ENCODE results near the gene ACOT13.
"Not testable (repeated sequence)": the region's sequence is repeated elsewhere in the genome, so short reads cannot be mapped to it uniquely, and the experiment has no call there.

The ACOT13 gene

GRCh38 chr6:24740861-24741260 is 74.0 kb downstream of the ACOT13 start:
- in situ Hi-C loops (cut with MboI; ENCODE audit: low sequenced_read_pairs, unreplicated experiment): no loop called here
- no peak for DNase-seq (ENCODE audit: low spot score)
- no peak for TF ChIP-seq CTCF (IDR thresholded peaks at IDR 0.05; ENCODE audit: borderline replicate concordance, control extremely low read depth, extremely low read depth, insufficient read depth, missing control alignments)

DNA sequence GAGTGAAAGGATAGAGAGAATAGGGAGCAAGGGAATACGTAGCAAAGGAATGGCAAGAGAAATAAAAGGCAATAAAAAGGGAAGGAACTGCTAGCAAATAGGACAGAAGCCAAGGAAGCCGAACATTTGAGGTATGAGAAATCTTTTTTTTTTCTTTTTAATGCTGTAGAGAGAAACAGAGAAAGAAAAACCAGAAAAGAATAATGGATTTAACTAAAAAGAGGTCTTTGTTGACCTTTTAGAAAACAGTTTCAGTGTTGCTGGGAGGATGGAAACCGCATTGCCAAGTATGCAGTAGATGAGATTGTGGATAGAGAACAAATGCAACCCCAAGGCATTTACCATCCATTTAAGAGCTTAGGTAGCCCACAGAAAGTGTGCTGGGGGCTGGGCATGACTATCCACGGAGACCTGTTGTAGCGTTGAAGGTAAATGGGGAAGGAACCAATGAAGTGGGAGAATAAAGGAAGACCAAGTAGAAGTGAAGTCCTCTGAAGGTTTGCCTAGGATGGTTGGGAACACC is 75.4 kb downstream of the ACOT13 start:
- DNase-seq (ENCODE audit: low spot score): no peak
- in situ Hi-C loops (cut with MboI; ENCODE audit: low sequenced_read_pairs, unreplicated experiment): no loop called here
- no peak for TF ChIP-seq CTCF (IDR thresholded peaks at IDR 0.05; ENCODE audit: borderline replicate concordance, control extremely low read depth, extremely low read depth, insufficient read depth, missing control alignments)

DNA sequence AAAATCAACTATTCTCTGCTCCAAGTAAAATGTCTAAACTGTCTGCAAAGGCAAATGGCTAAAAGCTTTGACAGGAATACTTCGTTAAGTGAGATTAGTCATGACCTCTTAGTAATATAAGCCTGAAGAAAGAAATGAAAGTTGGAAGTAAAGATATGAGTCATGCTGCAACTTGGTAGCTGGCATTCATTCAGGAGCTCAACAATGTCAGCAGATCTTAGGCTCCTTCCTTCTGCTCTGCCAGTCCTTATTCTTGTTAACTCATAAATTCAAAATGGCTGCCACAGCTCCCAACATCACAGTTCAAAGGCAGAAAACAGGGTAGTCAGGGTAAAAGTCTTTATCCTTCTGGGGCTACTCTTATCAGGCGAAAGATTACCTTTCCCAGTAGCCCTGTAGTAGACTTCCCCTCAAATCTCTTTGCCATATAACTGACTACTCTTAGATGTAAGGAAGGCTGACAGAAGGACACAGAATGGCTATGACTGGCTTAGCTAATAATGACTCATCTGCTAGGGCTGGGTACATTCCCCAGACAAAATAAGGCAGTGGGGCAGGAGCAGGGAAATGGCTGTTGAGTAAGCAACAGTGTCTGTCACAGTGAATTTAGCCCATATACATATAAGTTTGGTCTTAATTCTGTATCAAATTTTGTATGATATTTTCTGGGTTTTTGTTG is 76.5 kb downstream of the ACOT13 start:
- TF ChIP-seq CTCF (IDR thresholded peaks at IDR 0.05; ENCODE audit: borderline replicate concordance, control extremely low read depth, extremely low read depth, insufficient read depth, missing control alignments): no peak
- in situ Hi-C loops (cut with MboI; ENCODE audit: low sequenced_read_pairs, unreplicated experiment): no loop called here
- peak; percentile 41 for DNase-seq (ENCODE audit: low spot score)

DNA sequence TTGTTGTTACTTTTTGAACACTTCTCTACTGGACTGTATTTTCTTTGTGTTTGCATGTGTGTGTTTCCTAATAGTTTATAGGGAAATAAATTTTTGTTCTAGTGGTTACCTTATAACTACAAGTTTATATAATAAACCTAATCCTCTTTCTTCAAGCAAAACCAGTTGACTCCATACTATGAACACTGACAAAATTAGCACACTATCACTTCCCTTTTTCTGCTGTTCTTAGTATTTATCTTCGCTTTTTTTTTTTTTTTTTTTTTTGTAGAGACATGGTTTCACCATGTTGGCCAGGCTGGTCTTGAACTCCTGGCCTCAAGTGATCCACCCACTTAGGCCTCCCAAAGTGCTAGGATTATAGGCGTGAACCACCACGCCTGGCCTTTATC is 77.1 kb downstream of the ACOT13 start:
- in situ Hi-C loops (cut with MboI; ENCODE audit: low sequenced_read_pairs, unreplicated experiment): no loop called here
- no peak for DNase-seq (ENCODE audit: low spot score)
- TF ChIP-seq CTCF (IDR thresholded peaks at IDR 0.05; ENCODE audit: borderline replicate concordance, control extremely low read depth, extremely low read depth, insufficient read depth, missing control alignments): no peak

DNA sequence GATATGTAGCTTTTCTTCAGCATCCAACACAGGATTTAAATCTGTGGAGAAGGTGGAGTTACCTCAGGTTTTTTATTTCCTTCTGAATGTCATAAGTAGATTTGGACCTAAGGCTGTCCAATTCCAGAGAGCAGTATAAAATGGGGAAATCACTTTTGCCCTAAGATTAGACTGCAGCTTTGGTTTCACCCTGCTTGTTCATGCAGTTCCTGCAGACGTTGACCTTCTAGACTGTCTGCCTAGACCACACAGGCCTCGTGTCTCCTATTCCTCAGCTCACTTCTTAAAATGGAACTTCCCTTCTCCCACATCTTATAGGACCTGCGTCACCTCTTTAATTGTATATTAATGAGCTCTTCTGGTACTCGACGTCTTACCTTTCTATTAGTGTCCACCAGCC is 78.0 kb downstream of the ACOT13 start:
- in situ Hi-C loops (cut with MboI; ENCODE audit: low sequenced_read_pairs, unreplicated experiment): no loop called here
- no peak for DNase-seq (ENCODE audit: low spot score)
- no peak for TF ChIP-seq CTCF (IDR thresholded peaks at IDR 0.05; ENCODE audit: borderline replicate concordance, control extremely low read depth, extremely low read depth, insufficient read depth, missing control alignments)

DNA sequence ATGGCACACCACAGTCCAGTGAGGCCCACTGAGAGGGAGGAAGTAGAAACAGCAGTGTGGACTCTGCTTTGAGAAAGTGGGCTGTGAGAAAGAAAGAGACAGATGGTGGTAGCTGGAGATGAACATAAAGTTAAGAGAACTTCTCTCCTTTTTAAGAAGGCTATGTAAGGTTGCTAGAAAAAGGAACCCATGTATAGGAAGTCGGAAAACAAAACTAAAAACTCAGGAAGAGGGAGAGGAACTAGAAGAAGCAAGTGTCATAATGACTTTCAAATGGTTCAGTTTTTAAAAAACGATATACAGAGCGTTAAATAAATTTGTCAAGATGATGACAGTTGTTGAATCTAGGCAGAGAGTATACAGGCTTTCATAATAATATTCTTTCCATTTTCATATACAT is 82.4 kb downstream of the ACOT13 start:
- no peak for DNase-seq (ENCODE audit: low spot score)
- no peak for TF ChIP-seq CTCF (IDR thresholded peaks at IDR 0.05; ENCODE audit: borderline replicate concordance, control extremely low read depth, extremely low read depth, insufficient read depth, missing control alignments)
- in situ Hi-C loops (cut with MboI; ENCODE audit: low sequenced_read_pairs, unreplicated experiment): no loop called here

GRCh38 chr6:24750878-24751277 is 84.0 kb downstream of the ACOT13 start:
- DNase-seq (ENCODE audit: low spot score); in situ Hi-C loops (cut with MboI; ENCODE audit: low sequenced_read_pairs, unreplicated experiment): not testable (repeated sequence)
